OCI-LY7 (cell line): ENCODE measurements around the gene ERI3. TPM values are rescaled to one million over a fixed set of nuclear protein-coding genes. Genes with fewer than 3 reads are reported as not detected.

Experiments
- BruUV-seq: library from RNA; stranded (reverse); fragments of 400-500 nt; replicated peaks from 2 replicates; lab custom pipeline; 2021; lab: Mats Ljungman, UMichigan
- CTCF ChIA-PET: fragments of 300-600 bp; sonication (Branson Sonifier 250); formaldehyde crosslinking; loops from one replicate; lab custom pipeline; 2022; ENCODE audit warnings: antibody characterized with exemption; ENCODE audit not compliant: unreplicated experiment; lab: Charles Lee
- POLR2A ChIA-PET: fragments of 300-600 bp; sonication (Branson Sonifier 250); formaldehyde crosslinking; loops from one replicate; lab custom pipeline; 2022; ENCODE audit warnings: antibody characterized with exemption; lab: Charles Lee
- DNase-seq: peaks from one replicate; pipeline ENCODE4 v3.0.0-alpha.2; 2015; ENCODE audit warnings: low spot score
- H2AFZ ChIP-seq: fragments of 200-600 bp; sonication (generic), shearing (Covaris generic); 2 replicates; pipeline ENCODE4 v1.6.1; 2014; ENCODE audit warnings: mild to moderate bottlenecking, antibody characterized with exemption, low read length, moderate library complexity
- H3K27ac ChIP-seq: fragments of 200-600 bp; sonication (generic); 2 replicates; pipeline ENCODE4 v1.5.1; 2014; ENCODE audit warnings: mixed run types, low read depth, mild to moderate bottlenecking, moderate library complexity, low read length, inconsistent platforms; ENCODE audit not compliant: poor library complexity, severe bottlenecking
- H3K36me3 ChIP-seq: fragments of 200-600 bp; sonication (generic); 2 replicates; pipeline ENCODE4 v1.6.1; 2014; ENCODE audit warnings: mild to moderate bottlenecking, antibody characterized with exemption, low read length, moderate library complexity, mixed read lengths; ENCODE audit not compliant: insufficient read depth
- H3K4me1 ChIP-seq: fragments of 200-600 bp; sonication (generic); 2 replicates; pipeline ENCODE4 v1.5.1; 2014; ENCODE audit warnings: mild to moderate bottlenecking, low read length; ENCODE audit not compliant: insufficient read depth, poor library complexity, severe bottlenecking
- H3K4me2 ChIP-seq: fragments of 200-600 bp; sonication (generic); 2 replicates; pipeline ENCODE4 v1.6.1; 2014; ENCODE audit warnings: mild to moderate bottlenecking, low read length
- H3K4me3 ChIP-seq: fragments of 200-600 bp; sonication (generic); 2 replicates; pipeline ENCODE4 v1.5.1; 2014; ENCODE audit warnings: mild to moderate bottlenecking, low read depth, low read length; ENCODE audit not compliant: poor library complexity, severe bottlenecking
- H3K79me2 ChIP-seq: fragments of 200-600 bp; sonication (generic); 2 replicates; pipeline ENCODE4 v1.6.1; 2016; ENCODE audit warnings: low read depth, mild to moderate bottlenecking, low read length, moderate library complexity, mixed read lengths; ENCODE audit not compliant: insufficient read depth
- H3K9me2 ChIP-seq: fragments of 200-600 bp; sonication (generic); 2 replicates; pipeline ENCODE4 v1.6.1; 2016; ENCODE audit warnings: mild to moderate bottlenecking, low read length, mixed read lengths; ENCODE audit not compliant: insufficient read depth
- H3K9me3 ChIP-seq: fragments of 200-600 bp; sonication (generic); 2 replicates; pipeline ENCODE4 v1.6.1; 2014; ENCODE audit warnings: mild to moderate bottlenecking, mixed run types, low read length, mixed read lengths
- H4K20me1 ChIP-seq: fragments of 200-600 bp; sonication (generic); 2 replicates; pipeline ENCODE4 v1.6.1; 2014; ENCODE audit warnings: mild to moderate bottlenecking, antibody characterized with exemption, low read length, moderate library complexity, mixed read lengths; ENCODE audit not compliant: insufficient read depth
- CTCF ChIP-seq: fragments of 200-600 bp; sonication (generic); conservative IDR thresholded peaks from 2 replicates; pipeline ENCODE4 v1.5.1; 2014; ENCODE audit warnings: mild to moderate bottlenecking, antibody characterized with exemption, low read length, moderate library complexity, mixed read lengths
- EZH2phosphoT487 ChIP-seq: fragments of 200-600 bp; sonication (generic); IDR thresholded peaks from 2 replicates; pipeline ENCODE4 v1.6.1; 2018; ENCODE audit warnings: low read depth, borderline replicate concordance, mild to moderate bottlenecking, mixed run types, antibody characterized with exemption, low read length, moderate library complexity, mixed read lengths
- intact Hi-C: fragments of 100-400 bp; cut with micrococcal nuclease; formaldehyde crosslinking; loops from one replicate; pipeline ENCODE4 v1.10.0; 2022; ENCODE audit not compliant: unreplicated experiment
- total RNA-seq, 2 experiments: library from RNA; depleted of rRNA in 1 of 2; stranded (reverse); fragments of >200 nt in 1 of 2; shearing (Covaris generic) in 1 of 2; gene quantifications; 2 replicates each; pipeline ENCODE4 v1.2.3, GENCODE V29; 2014 to 2022

Gene ERI3
- total RNA-seq, 2 experiments from 2014 or later: 46.5 to 47.4 TPM

- CTCF ChIA-PET: interaction anchor here (0.6 kb wide), 1 partner anchor 14 kb away, joined by 3 read pairs; no protein-coding TSS in a partner anchor
- intact Hi-C loops: no loop called here
- BruUV-seq: no TSS peak
- TF ChIP-seq CTCF (no peak), EZH2phosphoT487 (no peak)
- no peaks in the 10 kb centered on the region for H3K9me2 ChIP-seq
- peaks cover 4% of the 10 kb centered on the region; the same call in 1 of the 2 replicates for H4K20me1 ChIP-seq
- DNase-seq: no peak
- peaks cover 5% of the 10 kb centered on the region for H3K4me1 ChIP-seq
- H3K36me3 ChIP-seq: 0 out of 2 replicates have a peak, but pooled peaks cover 4% of the 10 kb centered on the region
- no peaks in the 10 kb centered on the region for H3K79me2 ChIP-seq
- H3K27ac ChIP-seq: no peak overlapping the region
- no peak overlapping the region for H2AFZ ChIP-seq
- H3K9me3 ChIP-seq: no peaks in the 10 kb centered on the region
- no peak overlapping the region for H3K4me2 ChIP-seq
- POLR2A ChIA-PET: interaction anchor here (0.6 to 0.7 kb wide), 2 partner anchors 12 to 884 kb away, joined by 3 read pairs; no protein-coding TSS in a partner anchor
- no peak overlapping the region for H3K4me3 ChIP-seq
Observed at GRCh38 chr1:44270686-44271628, 84.1 kb downstream of the ERI3 start.

- Histone ChIP-seq H3K4me2 (no peak overlapping the region), H3K36me3 (no peaks in the 10 kb centered on the region), H3K27ac (no peak overlapping the region), H2AFZ (no peak overlapping the region), H3K9me2 (no peaks in the 10 kb centered on the region), H3K79me2 (no peaks in the 10 kb centered on the region), H4K20me1 (no peaks in the 10 kb centered on the region), H3K4me1 (no peaks in the 10 kb centered on the region), H3K4me3 (no peak overlapping the region), H3K9me3 (no peaks in the 10 kb centered on the region)
- no peak for DNase-seq
- ChIA-PET CTCF (no interaction called here), POLR2A (interaction anchor here (0.8 kb wide), 1 partner anchor 9 kb away, joined by 4 read pairs; no protein-coding TSS in a partner anchor)
- intact Hi-C loops: no loop called here
- TF ChIP-seq EZH2phosphoT487 (no peak), CTCF (no peak)
- no TSS peak for BruUV-seq
Observed at GRCh38 chr1:44268054-44268453, 87.0 kb downstream of the ERI3 start.
